ENCODE results near the gene NR3C2.

GRCh38 chr4:148067301-148067916 lies 374.8 kb downstream of the NR3C2 start:
- no peak for TF ChIP-seq CTCF (IDR thresholded peaks at IDR 0.05)
- TF ChIP-seq POLR2A (IDR thresholded peaks at IDR 0.05), result no peak

All from adrenal gland (tissue), 5 donors.